ENCODE results near the gene SFMBT1. TPM values are rescaled to one million over a fixed set of nuclear protein-coding genes. Genes with fewer than 3 reads are reported as not detected.

The SFMBT1 gene
- total and polyA plus RNA-seq, 2 donors from 2014 or later: 3.4 to 16.0 TPM

- intact Hi-C loops (cut with DNase I): no loop called here
- Histone ChIP-seq H3K27ac (ENCODE audit: low read depth in 2 of 2, low read length in 2 of 2) (peak overlapping the region; percentile 56 to 81), H3K4me1 (ENCODE audit: control insufficient read depth in 2 of 3, insufficient read depth in 2 of 3, low read depth in 1 of 3, low read length in 3 of 3) (peaks cover 0 to 13% (median 8%) of the 10 kb centered on the region in 3 donors), H3K9me3 (ENCODE audit: control insufficient read depth in 2 of 3, insufficient read depth in 1 of 3, low read length in 3 of 3) (no peaks in the 10 kb centered on the region), H3K4me3 (ENCODE audit: low read length in 3 of 3) (peak overlapping the region; percentile 81 to 86 (median 85)), H3K27me3 (ENCODE audit: control insufficient read depth, insufficient read depth, low read length) (no peaks in the 10 kb centered on the region), H3K9ac (ENCODE audit: low read length in 3 of 3) (peak overlapping the region; percentile 74 to 90 (median 82)), H3K36me3 (ENCODE audit: control insufficient read depth in 2 of 3, insufficient read depth in 3 of 3, low read length in 3 of 3) (no peaks in the 10 kb centered on the region)
- DNase-seq (peak; percentile 47 to 83 (median 62)), FAIRE-seq (no peak)
- no peak for TF ChIP-seq CTCF (IDR thresholded peaks at IDR 0.05; ENCODE audit: borderline replicate concordance, extremely low read depth, insufficient read depth)
Observed at GRCh38 chr3:53044711-53045517, 959 bp downstream of the SFMBT1 start.

- intact Hi-C loops (cut with DNase I): no loop called here
- FAIRE-seq: no peak
- H3K4me1 ChIP-seq (ENCODE audit: control insufficient read depth in 2 of 3, insufficient read depth in 2 of 3, low read depth in 1 of 3, low read length in 3 of 3): peaks cover 0 to 13% (median 8%) of the 10 kb centered on the region in 3 donors
Observed at GRCh38 chr3:53044371-53044710, 1.5 kb downstream of the SFMBT1 start.

GRCh38 chr3:53043738-53044137, 2.1 kb downstream of the SFMBT1 start:
- no peak overlapping the region for H3K27ac ChIP-seq (ENCODE audit: low read depth in 2 of 2, low read length in 2 of 2)

More at GRCh38 chr3:53044371-53044710, 1.5 kb downstream of the SFMBT1 start:
- peak overlapping the region; percentile 81 to 86 (median 85) for H3K4me3 ChIP-seq (ENCODE audit: low read length in 3 of 3)
- H3K36me3 ChIP-seq (ENCODE audit: control insufficient read depth in 2 of 3, insufficient read depth in 3 of 3, low read length in 3 of 3): no peaks in the 10 kb centered on the region
- H3K9ac ChIP-seq (ENCODE audit: low read length in 3 of 3): peak overlapping the region; percentile 74 to 90 (median 82)
- no peak for DNase-seq
- no peak for TF ChIP-seq CTCF (IDR thresholded peaks at IDR 0.05; ENCODE audit: borderline replicate concordance, extremely low read depth, insufficient read depth)
- no peaks in the 10 kb centered on the region for H3K27me3 ChIP-seq (ENCODE audit: control insufficient read depth, insufficient read depth, low read length)
- H3K27ac ChIP-seq (ENCODE audit: low read depth in 2 of 2, low read length in 2 of 2): peak overlapping the region; percentile 56 to 81
- H3K9me3 ChIP-seq (ENCODE audit: control insufficient read depth in 2 of 3, insufficient read depth in 1 of 3, low read length in 3 of 3): no peaks in the 10 kb centered on the region

More at GRCh38 chr3:53043738-53044137, 2.1 kb downstream of the SFMBT1 start:
- Histone ChIP-seq H3K4me3 (ENCODE audit: low read length in 3 of 3) (peak overlapping the region in 1 of 3 donors; percentile 85), H3K36me3 (ENCODE audit: control insufficient read depth in 2 of 3, insufficient read depth in 3 of 3, low read length in 3 of 3) (no peaks in the 10 kb centered on the region), H3K9me3 (ENCODE audit: control insufficient read depth in 2 of 3, insufficient read depth in 1 of 3, low read length in 3 of 3) (no peaks in the 10 kb centered on the region), H3K9ac (ENCODE audit: low read length in 3 of 3) (peak overlapping the region in 1 of 3 donors; percentile 82), H3K4me1 (ENCODE audit: control insufficient read depth in 2 of 3, insufficient read depth in 2 of 3, low read depth in 1 of 3, low read length in 3 of 3) (peaks cover 0 to 13% (median 11%) of the 10 kb centered on the region in 3 donors), H3K27me3 (ENCODE audit: control insufficient read depth, insufficient read depth, low read length) (no peaks in the 10 kb centered on the region)
- FAIRE-seq (no peak), DNase-seq (no peak)
- intact Hi-C loops (cut with DNase I): no loop called here
- TF ChIP-seq CTCF (IDR thresholded peaks at IDR 0.05; ENCODE audit: borderline replicate concordance, extremely low read depth, insufficient read depth): no peak
